IPS DF 19.7 (cell line): ENCODE data around the gene SHROOM3.
"Not testable (repeated sequence)": the region's sequence is repeated elsewhere in the genome, so short reads cannot be mapped to it uniquely, and the experiment has no call there.

ENCODE experiments used
- DNase-seq: peaks from one replicate; pipeline ENCODE4 v3.0.0-alpha.2; 2013; ENCODE audit warnings: low read depth, low spot score

SHROOM3 gene

DNA sequence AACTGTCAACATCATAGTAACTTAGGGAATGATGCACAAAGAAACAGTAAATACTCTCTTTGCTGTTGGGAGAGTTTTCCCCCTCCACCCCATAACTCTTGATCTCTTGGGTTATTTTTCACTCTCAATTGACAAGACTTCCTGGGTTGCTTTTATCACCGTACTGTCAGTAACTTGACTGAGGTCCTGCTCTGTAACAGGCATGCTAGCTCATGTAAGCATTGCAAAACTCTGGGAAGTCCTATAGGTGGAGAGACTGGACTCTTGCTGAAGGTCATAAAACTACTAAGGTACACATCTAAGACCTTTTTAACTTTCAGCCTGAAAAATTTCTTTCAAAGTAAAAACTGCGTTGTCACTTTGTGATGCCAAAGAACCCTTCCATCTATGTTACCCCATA, 10.9 kb downstream of the SHROOM3 start:
- no peak for DNase-seq

DNA sequence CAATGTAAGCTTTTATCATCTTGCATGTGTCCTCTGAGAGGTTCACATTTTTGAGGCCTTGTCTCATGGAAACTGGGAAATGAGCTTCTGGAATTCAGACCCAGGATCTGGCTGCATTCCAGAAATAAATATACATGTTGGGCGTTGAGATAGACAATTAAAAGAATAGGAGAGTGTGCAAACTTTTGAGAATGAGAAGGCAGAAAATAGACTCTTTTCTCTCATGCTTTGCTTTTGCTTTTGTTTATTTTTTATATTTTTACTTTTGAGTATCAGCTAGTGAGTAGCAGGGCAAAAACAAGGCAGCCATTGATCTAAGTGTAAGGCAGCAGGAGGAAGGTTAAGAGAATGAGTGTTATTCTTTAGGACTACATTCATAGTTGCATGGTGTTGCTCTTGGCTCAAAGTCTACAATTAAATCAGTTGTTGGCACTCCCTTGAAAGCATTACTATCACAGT, 12.4 kb downstream of the SHROOM3 start:
- DNase-seq, result no peak

DNA sequence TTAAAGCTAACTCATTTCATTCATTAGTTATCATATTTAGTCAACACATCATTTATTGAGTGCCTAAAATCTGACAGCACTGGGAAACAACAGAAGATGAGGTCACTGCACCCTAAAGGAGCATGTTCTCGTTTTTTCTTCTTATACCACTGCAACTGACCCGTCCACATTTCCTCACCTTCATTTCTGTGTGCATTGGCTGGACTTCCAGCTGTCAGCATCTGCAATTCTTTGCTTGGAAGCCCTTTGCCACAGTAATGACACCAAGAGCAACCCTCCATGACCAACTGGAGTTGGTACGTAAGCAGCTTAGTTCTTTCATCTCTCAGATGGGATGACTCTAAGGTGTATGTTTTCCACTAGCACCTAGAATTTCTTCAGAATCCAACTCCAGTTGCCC, 13.2 kb downstream of the SHROOM3 start:
- no peak for DNase-seq

DNA sequence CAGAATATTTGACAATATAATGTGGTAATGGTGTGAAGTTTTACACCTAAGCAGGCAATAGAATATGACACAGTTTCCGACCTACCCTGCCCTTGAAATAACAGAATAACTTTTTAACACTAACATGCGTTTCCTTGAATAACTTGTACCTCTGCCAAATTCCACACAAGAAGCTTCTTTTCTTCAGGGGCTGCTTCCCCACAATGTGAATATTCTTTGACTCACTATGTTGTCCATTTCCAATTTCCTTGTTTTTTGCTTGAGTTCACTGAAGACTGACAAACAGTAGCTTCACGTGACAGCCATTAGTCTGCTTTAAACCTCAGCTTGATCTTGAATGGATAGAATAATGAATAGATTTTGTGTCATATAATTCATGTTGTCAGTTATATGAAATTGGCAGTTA, 14.3 kb downstream of the SHROOM3 start:
- no peak for DNase-seq

DNA sequence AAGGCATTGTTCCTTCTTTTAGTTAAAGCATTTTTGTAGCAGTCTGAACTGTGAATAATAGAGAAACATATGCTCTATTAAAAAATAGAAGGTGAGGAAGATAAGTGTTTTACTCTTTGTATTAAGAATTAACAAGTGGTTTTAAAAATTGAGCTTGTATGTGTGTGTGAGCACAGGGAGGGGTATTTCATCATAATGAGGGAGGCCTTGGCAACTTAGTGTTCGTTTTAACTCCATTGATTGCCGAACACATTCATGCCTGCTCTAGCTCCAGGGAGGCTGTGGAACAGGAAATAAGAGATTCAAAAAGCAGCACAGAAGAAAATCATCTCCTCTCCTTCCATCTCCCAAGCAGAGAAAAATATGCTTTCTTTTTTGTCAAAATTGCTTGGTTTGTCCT, 14.8 kb downstream of the SHROOM3 start:
- no peak for DNase-seq

GRCh38 chr4:76453232-76453631, 18.2 kb downstream of the SHROOM3 start:
- DNase-seq, result no peak

DNA sequence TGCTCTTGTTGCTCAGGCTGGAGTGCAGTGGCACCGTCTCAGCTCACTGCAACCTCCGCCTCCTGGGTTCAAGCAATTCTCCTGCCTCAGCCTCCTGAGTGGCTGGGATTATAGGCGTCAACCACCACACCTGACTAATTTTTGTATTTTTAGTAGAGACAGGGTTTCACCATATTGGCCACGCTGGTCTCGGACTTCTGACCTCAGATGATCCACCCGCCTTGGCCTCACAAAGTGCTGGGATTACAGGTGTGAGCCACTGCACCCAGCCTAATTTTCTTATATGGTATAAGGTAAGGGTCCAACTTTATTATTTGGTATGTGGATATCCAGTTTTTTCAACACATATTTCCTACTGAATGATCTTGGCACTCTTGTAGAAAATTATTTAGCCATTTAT, 19.0 kb downstream of the SHROOM3 start:
- not testable (repeated sequence) for DNase-seq

- no peak for DNase-seq
Measured at GRCh38 chr4:76457885-76458284, 22.9 kb downstream of the SHROOM3 start.

DNA sequence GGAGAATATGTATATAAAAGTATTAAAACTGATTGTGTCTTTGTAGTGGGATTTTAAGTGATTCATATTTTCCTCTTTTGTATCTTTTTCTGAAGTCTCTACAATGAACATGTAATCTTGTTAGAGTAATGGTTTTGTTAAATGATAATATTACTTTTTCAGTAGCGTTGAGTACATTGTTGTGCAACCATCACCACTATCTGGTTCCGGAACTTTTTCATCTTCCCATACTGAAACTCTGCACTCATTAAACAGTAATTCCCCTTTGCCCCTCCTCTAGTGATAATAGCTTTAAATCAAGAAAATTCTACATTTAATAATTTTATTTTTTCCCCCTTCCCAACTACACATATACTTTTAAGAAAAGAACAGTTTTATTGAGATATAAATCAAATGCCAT, 23.3 kb downstream of the SHROOM3 start:
- no peak for DNase-seq

DNA sequence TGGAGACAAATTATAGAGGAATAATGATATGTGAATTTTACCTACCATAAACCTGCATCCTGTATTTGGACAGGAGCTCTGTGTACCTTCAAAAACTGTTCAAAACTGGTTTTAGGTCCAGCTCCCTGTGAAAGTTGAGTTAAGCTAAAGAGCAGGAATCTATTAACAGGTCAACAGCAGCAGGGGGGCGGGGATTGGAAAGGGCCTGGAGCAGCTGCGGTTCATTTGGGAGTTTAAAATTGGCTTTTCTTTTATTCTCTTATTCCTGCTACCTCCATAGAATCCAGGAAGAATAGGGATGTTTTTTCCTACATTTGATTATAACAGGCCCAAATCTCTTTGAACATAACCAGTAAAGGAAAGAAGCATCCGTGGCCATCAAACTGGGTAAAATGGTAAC, 23.8 kb downstream of the SHROOM3 start:
- DNase-seq, result no peak

GRCh38 chr4:76459291-76459723, 24.3 kb downstream of the SHROOM3 start:
- peak; percentile 96 for DNase-seq

GRCh38 chr4:76463568-76463967, 28.5 kb downstream of the SHROOM3 start:
- no peak for DNase-seq

- no peak for DNase-seq
Measured at GRCh38 chr4:76470064-76470463, 35.0 kb downstream of the SHROOM3 start.

- DNase-seq, result no peak
Measured at GRCh38 chr4:76470532-76470931, 35.5 kb downstream of the SHROOM3 start.

DNA sequence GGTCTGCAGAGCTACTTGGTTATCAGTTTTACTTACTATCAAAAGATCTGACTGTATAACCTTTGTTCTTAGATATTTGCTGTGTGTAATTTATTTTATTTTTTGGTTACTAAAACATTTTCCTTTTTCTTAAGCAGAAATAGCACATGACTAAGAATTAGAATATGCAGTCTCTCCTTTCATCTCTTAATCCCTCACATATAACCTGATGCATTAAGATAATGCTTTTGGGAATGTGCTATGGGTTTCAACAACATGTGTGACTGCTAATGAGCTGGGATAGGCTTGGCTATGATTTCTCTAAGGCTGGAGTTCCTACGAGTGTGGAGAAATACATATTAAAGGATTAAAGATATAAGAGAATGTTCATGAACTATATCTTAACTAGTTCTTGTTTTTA, 41.5 kb downstream of the SHROOM3 start:
- no peak for DNase-seq

DNA sequence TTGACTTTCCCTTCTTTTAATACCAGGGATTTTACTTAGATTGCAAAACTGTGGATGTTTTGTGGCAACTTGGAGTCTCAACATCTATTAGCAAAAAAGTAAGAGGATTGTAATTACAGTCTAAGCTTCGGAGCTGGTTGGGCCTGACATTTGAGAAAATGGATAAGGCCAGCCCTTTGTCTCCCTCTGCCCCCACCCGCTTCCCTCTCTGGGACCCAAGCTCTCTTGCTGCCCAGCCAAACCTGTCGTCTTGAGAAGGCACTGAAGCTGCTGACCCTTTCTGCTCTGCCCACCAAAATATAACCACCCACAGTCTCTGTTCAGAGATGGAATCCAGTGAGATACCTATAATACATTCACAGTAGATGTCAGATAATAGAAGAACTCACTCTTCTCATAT, 49.6 kb downstream of the SHROOM3 start:
- no peak for DNase-seq

- peak; percentile 23 for DNase-seq
Measured at GRCh38 chr4:76485450-76485849, 50.4 kb downstream of the SHROOM3 start.

- DNase-seq, result no peak
Measured at GRCh38 chr4:76486588-76487276, 51.7 kb downstream of the SHROOM3 start.

DNA sequence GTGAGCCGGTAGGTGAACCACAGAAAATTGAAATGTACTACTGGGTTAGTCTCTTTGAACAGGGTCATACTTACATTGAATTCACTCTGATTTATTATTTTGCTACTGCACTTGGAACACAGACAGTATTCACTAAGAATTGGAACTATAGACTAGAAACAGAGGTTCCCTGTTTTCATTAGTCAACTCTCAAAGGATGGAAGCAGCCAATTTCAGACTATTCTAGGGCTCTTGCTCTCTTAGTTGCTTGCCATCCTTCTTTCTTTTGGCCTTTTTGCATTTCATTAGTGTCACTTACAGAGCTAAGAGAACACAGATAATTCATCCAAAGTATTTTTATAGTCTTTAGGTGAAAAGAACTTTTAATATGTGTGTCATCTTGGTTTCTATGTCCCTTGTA, 52.6 kb downstream of the SHROOM3 start:
- DNase-seq, result no peak

DNA sequence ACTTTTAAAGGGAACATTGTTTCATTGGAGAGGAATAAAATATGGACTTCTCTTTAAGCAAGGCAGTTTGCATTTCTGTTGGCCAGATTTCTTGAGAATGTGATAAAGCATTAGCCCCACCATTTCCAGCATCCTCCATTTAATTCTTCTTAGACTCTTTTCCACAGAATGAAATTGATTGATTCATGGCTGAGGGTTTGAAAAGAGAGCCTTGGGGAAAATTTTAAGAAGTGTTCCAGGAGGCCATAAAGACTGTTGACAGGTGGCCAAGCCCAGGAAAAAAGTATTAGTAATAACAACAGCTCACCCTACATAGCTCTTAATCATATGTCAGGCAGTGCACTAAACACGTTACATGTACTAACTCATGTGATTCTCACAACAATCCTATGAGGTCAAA, 53.4 kb downstream of the SHROOM3 start:
- DNase-seq, result no peak

DNA sequence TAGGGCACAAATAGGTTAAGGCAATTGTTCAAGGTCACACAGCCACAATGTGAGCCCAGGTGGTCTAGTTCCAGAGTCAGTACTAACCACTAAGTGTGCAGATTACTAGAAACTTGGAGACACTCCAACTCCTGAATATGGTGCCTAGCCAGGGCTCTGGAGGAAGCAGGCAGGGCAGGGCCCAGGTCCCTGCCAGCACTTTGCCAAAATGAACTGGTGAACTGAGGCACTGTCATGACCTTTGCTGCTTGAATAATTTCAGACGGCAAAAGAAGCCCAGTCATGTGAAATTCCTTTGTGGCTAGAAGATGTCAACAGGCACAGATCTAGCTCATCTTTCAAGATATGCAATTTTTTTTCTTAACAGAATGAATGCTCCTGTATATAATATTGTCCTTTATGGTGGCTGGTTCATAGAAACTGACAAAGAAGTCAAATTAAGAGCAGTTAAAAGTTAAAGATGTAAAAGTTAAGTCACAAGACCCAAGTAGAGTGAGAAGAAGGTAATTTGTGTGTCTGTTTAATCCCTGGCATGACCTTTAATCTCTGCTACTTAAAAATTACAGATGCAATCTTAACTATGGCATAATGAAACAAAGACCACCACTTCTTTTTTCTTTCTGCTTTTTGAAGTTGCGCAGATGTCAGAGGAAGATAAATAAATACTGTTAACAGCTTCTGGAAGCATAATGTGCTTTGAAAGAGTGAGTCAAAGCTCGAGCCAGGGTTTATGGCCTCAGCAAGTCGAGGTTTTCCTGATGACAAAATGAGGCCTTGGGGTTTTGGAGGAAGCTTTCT, 54.1 kb downstream of the SHROOM3 start:
- DNase-seq, result no peak

DNA sequence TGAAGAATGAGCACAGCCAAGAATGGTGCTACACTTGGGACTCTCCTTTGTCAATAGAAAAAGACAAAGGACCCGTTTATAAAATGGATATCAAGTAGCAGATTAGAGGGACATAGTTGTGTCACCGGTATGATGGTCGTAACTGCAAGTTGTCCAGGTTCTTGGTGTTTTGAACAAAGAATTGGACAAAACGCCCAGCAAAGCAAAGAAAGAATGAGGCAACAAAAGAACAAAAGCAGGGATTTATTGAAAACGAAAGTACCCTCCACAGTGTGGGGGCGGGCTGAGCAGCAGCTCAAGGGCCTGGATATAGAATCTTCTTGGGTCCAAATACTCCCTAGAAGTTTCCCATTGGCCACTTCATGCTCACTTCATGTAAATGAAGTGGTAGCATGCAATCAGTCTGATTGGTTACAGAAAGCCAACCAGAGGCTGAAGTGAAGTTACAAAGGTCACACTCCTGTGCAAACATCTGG, 54.7 kb downstream of the SHROOM3 start:
- no peak for DNase-seq

DNA sequence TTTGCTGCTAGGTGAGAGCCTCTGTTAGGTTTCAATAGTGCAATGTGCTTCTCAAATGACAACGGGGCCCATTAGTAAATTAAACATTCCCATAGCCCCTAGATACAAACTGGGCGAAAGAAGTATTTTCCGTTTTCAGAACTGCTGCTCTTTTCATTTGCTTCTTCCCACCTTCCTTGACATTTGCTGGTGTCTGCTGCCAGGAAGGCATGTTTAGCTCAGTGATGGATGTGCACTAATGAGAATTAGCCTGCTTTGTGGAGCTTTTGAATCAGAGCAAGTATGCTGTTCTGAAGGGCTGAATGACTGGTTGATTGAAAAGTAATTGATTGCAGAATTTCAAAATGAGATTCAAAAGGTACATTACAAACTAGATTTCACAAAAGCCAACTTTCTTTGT, 57.0 kb downstream of the SHROOM3 start:
- no peak for DNase-seq
